ENCODE results near the gene TBK1. TPM values are rescaled to one million over a fixed set of nuclear protein-coding genes. Genes with fewer than 3 reads are reported as not detected.

TBK1 gene
- total and polyA plus RNA-seq, 7 donors, result 11.7 to 30.0 (median 23.5) TPM

GRCh38 chr12:64480148-64480547, 28.2 kb downstream of the TBK1 start:
- DNase-seq, result no peak
- Histone ChIP-seq H3K27ac (no peak overlapping the region), H3K4me1 (no peaks in the 10 kb centered on the region), H3K36me3 (peaks cover 1 to 73% (median 12%) of the 10 kb centered on the region in 4 donors), H3K27me3 (no peaks in the 10 kb centered on the region), H3K9me3 (peaks cover 0 to 2% (median 0%) of the 10 kb centered on the region in 4 donors), H3K4me3 (no peak overlapping the region)
- 95 to 97% methylated on average over 1 of the region's 1 CpG for WGBS, 2 donors
- intact Hi-C loops (cut with DNase I), result no loop called here
- TF ChIP-seq POLR2AphosphoS5 (IDR thresholded peaks at IDR 0.05) (no peak), CTCF (IDR thresholded peaks at IDR 0.05) (no peak), EP300 (IDR thresholded peaks at IDR 0.05) (no peak), POLR2A (IDR thresholded peaks at IDR 0.05) (no peak)

GRCh38 chr12:64486657-64487056, 34.7 kb downstream of the TBK1 start:
- Histone ChIP-seq H3K9me3 (no peaks in the 10 kb centered on the region), H3K27ac (no peak overlapping the region), H3K4me1 (no peaks in the 10 kb centered on the region), H3K27me3 (no peaks in the 10 kb centered on the region), H3K36me3 (peaks cover 0 to 98% (median 30%) of the 10 kb centered on the region in 4 donors), H3K4me3 (no peak overlapping the region)
- no peak for TF ChIP-seq POLR2A (IDR thresholded peaks at IDR 0.05)
- TF ChIP-seq POLR2AphosphoS5 (IDR thresholded peaks at IDR 0.05), result no peak
- TF ChIP-seq EP300 (IDR thresholded peaks at IDR 0.05), result no peak
- no peak for TF ChIP-seq CTCF (IDR thresholded peaks at IDR 0.05)
- WGBS, 2 donors, result 93 to 100% methylated on average over 3 of the region's 3 CpGs
- intact Hi-C loops (cut with DNase I), result no loop called here
- no peak for DNase-seq

- Histone ChIP-seq H3K27ac (no peak overlapping the region), H3K9me3 (no peaks in the 10 kb centered on the region), H3K4me3 (no peak overlapping the region), H3K36me3 (peaks cover 0 to 98% (median 29%) of the 10 kb centered on the region in 4 donors), H3K4me1 (no peaks in the 10 kb centered on the region), H3K27me3 (no peaks in the 10 kb centered on the region)
- DNase-seq, result no peak
- no peak for TF ChIP-seq POLR2AphosphoS5 (IDR thresholded peaks at IDR 0.05)
- TF ChIP-seq CTCF (IDR thresholded peaks at IDR 0.05), result no peak
- intact Hi-C loops (cut with DNase I), result no loop called here
- 83 to 88% methylated on average over 1 of the region's 1 CpG for WGBS, 2 donors
Measured at GRCh38 chr12:64491718-64492117, 39.8 kb downstream of the TBK1 start.

GRCh38 chr12:64493513-64493912, 41.6 kb downstream of the TBK1 start:
- intact Hi-C loops (cut with DNase I), result no loop called here
- WGBS, 2 donors, result 94% methylated on average over 3 of the region's 3 CpGs
- Histone ChIP-seq H3K27ac (no peak overlapping the region), H3K36me3 (peaks cover 0 to 98% (median 31%) of the 10 kb centered on the region in 4 donors), H3K9me3 (no peaks in the 10 kb centered on the region), H3K4me1 (no peaks in the 10 kb centered on the region), H3K27me3 (no peaks in the 10 kb centered on the region), H3K4me3 (no peak overlapping the region)
- DNase-seq, result no peak
- no peak for TF ChIP-seq EP300 (IDR thresholded peaks at IDR 0.05)

GRCh38 chr12:64494998-64495729, 43.2 kb downstream of the TBK1 start:
- Histone ChIP-seq H3K27me3 (no peaks in the 10 kb centered on the region), H3K36me3 (peaks cover 0 to 98% (median 26%) of the 10 kb centered on the region in 4 donors), H3K4me3 (no peak overlapping the region), H3K9me3 (no peaks in the 10 kb centered on the region), H3K4me1 (no peaks in the 10 kb centered on the region), H3K27ac (no peak overlapping the region)
- no peak for DNase-seq
- TF ChIP-seq POLR2AphosphoS5 (IDR thresholded peaks at IDR 0.05) (no peak), CTCF (IDR thresholded peaks at IDR 0.05) (no peak), EP300 (IDR thresholded peaks at IDR 0.05) (no peak), POLR2A (IDR thresholded peaks at IDR 0.05) (no peak)
- 84 to 85% methylated on average over 5 of the region's 5 CpGs for WGBS, 2 donors
- intact Hi-C loops (cut with DNase I), result loop anchor here (5.0 kb wide), 1 partner anchor 68 kb away; no protein-coding TSS in a partner anchor
